Activated T-cell treated with anti-CD3 and anti-CD28 coated beads for 24 hours (primary cell): ENCODE results near the gene OR7D2.
A peak's percentile ranks its signal among the peaks of the same experiment; 100 is the strongest.

Experiments used
- DNase-seq: peaks from one replicate; pipeline ENCODE4 v3.0.0-alpha.2; 2020; ENCODE audit warnings: low read depth

Gene OR7D2

GRCh38 chr19:9205501-9206113 is 26.8 kb downstream of the OR7D2 start:
- peak; percentile 58 for DNase-seq

GRCh38 chr19:9219489-9219888 is 40.7 kb downstream of the OR7D2 start, which contains the start of gene OR7D4:
TSS of gene OR7D4 (minus strand) at chr19:9219589. CDS start at chr19:9214837, 4,752 bp downstream.
- no peak for DNase-seq
